Liver (tissue), 9 donors: ENCODE results near the gene ERP27. TPM values are rescaled to one million over a fixed set of nuclear protein-coding genes. Genes with fewer than 3 reads are reported as not detected.

Source experiments
- DNase-seq: peaks from one replicate; pipeline ENCODE4 v3.0.0-alpha.2; 2017; ENCODE audit warnings: low spot score
- H3K27ac ChIP-seq, 2 donors: one replicate each; pipeline ENCODE4 v1.7.0; 2013; ENCODE audit warnings: inconsistent platforms in 2 of 2, low read length in 2 of 2, control low read depth in 1 of 2, low read depth in 1 of 2, mild to moderate bottlenecking in 1 of 2
- H3K27me3 ChIP-seq, 4 donors: one replicate each; pipeline versions ENCODE4 v1.6.1 to v1.7.0; 2013; ENCODE audit warnings: low read length in 3 of 4, inconsistent platforms in 1 of 4, mild to moderate bottlenecking in 1 of 4, moderate library complexity in 1 of 4; ENCODE audit not compliant: control insufficient read depth in 4 of 4, insufficient read depth in 4 of 4
- H3K36me3 ChIP-seq, 4 donors: one replicate each; pipeline versions ENCODE4 v1.6.1 to v1.7.0; 2013; ENCODE audit warnings: low read length in 3 of 4, mild to moderate bottlenecking in 3 of 4, low read depth in 1 of 4, moderate library complexity in 1 of 4; ENCODE audit not compliant: control insufficient read depth in 4 of 4, insufficient read depth in 3 of 4
- H3K4me1 ChIP-seq, 4 donors: one replicate each; pipeline versions ENCODE4 v1.6.1 to v1.7.0; 2013; ENCODE audit warnings: low read length in 3 of 4, mild to moderate bottlenecking in 3 of 4, moderate library complexity in 1 of 4; ENCODE audit not compliant: control insufficient read depth in 4 of 4, insufficient read depth in 4 of 4
- H3K4me3 ChIP-seq, 3 donors: one replicate each; pipeline versions ENCODE4 v1.6.1 to v1.7.0; 2013; ENCODE audit warnings: low read length in 3 of 3, control low read depth in 1 of 3, low read depth in 1 of 3, mild to moderate bottlenecking in 1 of 3
- H3K9ac ChIP-seq, 2 donors: one replicate each; pipeline ENCODE4 v1.7.0; 2013; ENCODE audit warnings: low read length in 2 of 2, mild to moderate bottlenecking in 2 of 2, moderate library complexity in 2 of 2, control low read depth in 1 of 2, low read depth in 1 of 2
- H3K9me3 ChIP-seq, 4 donors: one replicate each; pipeline versions ENCODE4 v1.6.1 to v1.7.0; 2013; ENCODE audit warnings: low read length in 3 of 4; ENCODE audit not compliant: control insufficient read depth in 4 of 4
- ATF3 ChIP-seq: IDR thresholded peaks from 2 replicates; pipeline ENCODE4 v1.6.1; 2016; ENCODE audit warnings: antibody characterized with exemption
- CTCF ChIP-seq: fragments of 150-350 bp; IDR thresholded peaks from 2 replicates; pipeline ENCODE4 v1.5.1; 2017; ENCODE audit warnings: improper control_type of control experiment, low read depth, low read length; ENCODE audit not compliant: missing input control
- EGR1 ChIP-seq, 2 donors: IDR thresholded peaks; 2 replicates each; pipeline ENCODE4 v1.6.1; 2016 to 2018; ENCODE audit warnings: antibody characterized with exemption in 2 of 2, low read depth in 2 of 2
- FOXA1 ChIP-seq: IDR thresholded peaks from 2 replicates; pipeline ENCODE4 v1.6.1; 2016; ENCODE audit warnings: antibody characterized with exemption
- FOXA2 ChIP-seq: IDR thresholded peaks from 2 replicates; pipeline ENCODE4 v1.6.1; 2016; ENCODE audit warnings: antibody characterized with exemption
- GABPA ChIP-seq, 2 donors: IDR thresholded peaks in 1 of 2; conservative IDR thresholded peaks in 1 of 2; 2 replicates each; pipeline ENCODE4 v1.6.1; 2016; ENCODE audit warnings: antibody characterized with exemption in 2 of 2, mild to moderate bottlenecking in 1 of 2, moderate library complexity in 1 of 2
- HNF4A ChIP-seq, 2 donors: conservative IDR thresholded peaks; 2 replicates each; pipeline ENCODE4 v1.6.1; 2016; ENCODE audit warnings: antibody characterized with exemption in 2 of 2, mild to moderate bottlenecking in 2 of 2
- HNF4G ChIP-seq: IDR thresholded peaks from 2 replicates; pipeline ENCODE4 v1.6.1; 2016; ENCODE audit warnings: antibody characterized with exemption
- JUND ChIP-seq, 2 donors: IDR thresholded peaks; 2 replicates each; pipeline ENCODE4 v1.6.1; 2016; ENCODE audit warnings: antibody characterized with exemption in 2 of 2
- MAX ChIP-seq: IDR thresholded peaks from 2 replicates; pipeline ENCODE4 v1.6.1; 2016; ENCODE audit warnings: antibody characterized with exemption
- NR2F2 ChIP-seq: IDR thresholded peaks from 2 replicates; pipeline ENCODE4 v1.6.1; 2016; ENCODE audit warnings: antibody characterized with exemption
- RAD21 ChIP-seq, 2 donors: IDR thresholded peaks; 2 replicates each; pipeline ENCODE4 v1.6.1; 2016; ENCODE audit warnings: antibody characterized with exemption in 2 of 2, mild to moderate bottlenecking in 2 of 2
- REST ChIP-seq: IDR thresholded peaks from 2 replicates; pipeline ENCODE4 v1.6.1; 2016; ENCODE audit warnings: antibody characterized with exemption, mild to moderate bottlenecking
- RXRA ChIP-seq, 2 donors: IDR thresholded peaks; 2 replicates each; pipeline ENCODE4 v1.6.1; 2017 to 2018; ENCODE audit warnings: antibody characterized with exemption in 2 of 2, mild to moderate bottlenecking in 1 of 2
- SP1 ChIP-seq: IDR thresholded peaks from 2 replicates; pipeline ENCODE4 v1.6.1; 2018; ENCODE audit warnings: antibody characterized with exemption, mild to moderate bottlenecking
- TAF1 ChIP-seq: conservative IDR thresholded peaks from 2 replicates; pipeline ENCODE4 v1.6.1; 2016; ENCODE audit warnings: antibody characterized with exemption, mild to moderate bottlenecking
- YY1 ChIP-seq: IDR thresholded peaks from 2 replicates; pipeline ENCODE4 v1.6.1; 2016; ENCODE audit warnings: antibody characterized with exemption, mild to moderate bottlenecking
- ZBTB33 ChIP-seq: IDR thresholded peaks from 2 replicates; pipeline ENCODE4 v1.6.1; 2016; ENCODE audit warnings: antibody characterized with exemption
- WGBS: extraction: QIAGEN DNeasy Blood & Tissue Kit; methylation state at CpG from one replicate; pipeline ENCODE4 v1.1.7; 2013; 5-methylcytosine and 5-hydroxymethylcytosine counted together
- polyA plus RNA-seq, 2 donors: library from polyadenylated mRNA; stranded (reverse) in 1 of 2; unstranded in 1 of 2; fragments of 200-250 nt in 1 of 2; fragments of >200 nt in 1 of 2; fragmentation: Nextera tagmentation in 1 of 2; extraction: Ambion mirVana in 1 of 2; gene quantifications; one replicate each; pipeline versions ENCODE4 v1.2.1 to v1.2.3, GENCODE V29; 2013 to 2015
- total RNA-seq, 2 donors: library from RNA; depleted of rRNA; stranded (reverse); fragments of >200 nt; gene quantifications; one replicate each; pipeline ENCODE4 v1.2.3, GENCODE V29; 2014
- donor health status: healthy.
- donor health status: healthy.
- donor health status: healthy.
- donor health status: healthy.
- donor health status: healthy.

The ERP27 gene
- total and polyA plus RNA-seq, 4 donors = 0.14 to 5.8 (median 0.51) TPM

- H3K27ac ChIP-seq = no peak overlapping the region
- no peak for DNase-seq
- no peaks in the 10 kb centered on the region for H3K27me3 ChIP-seq
- no peak overlapping the region for H3K4me3 ChIP-seq
- 95% methylated on average over 3 of the region's 3 CpGs for WGBS
- no peaks in the 10 kb centered on the region for H3K4me1 ChIP-seq
- no peaks in the 10 kb centered on the region for H3K9me3 ChIP-seq
- no peak overlapping the region for H3K9ac ChIP-seq
- H3K36me3 ChIP-seq = no peaks in the 10 kb centered on the region
- TF ChIP-seq GABPA (IDR thresholded peaks at IDR 0.05 in 1 of 2, conservative IDR thresholded peaks at IDR 0.05 in 1 of 2) = no peak
- TF ChIP-seq TAF1 = no peak
- TF ChIP-seq SP1 = no peak
- no peak for TF ChIP-seq CTCF
- TF ChIP-seq FOXA2 = no peak
Observed at GRCh38 chr12:14924541-14924940, 13.8 kb downstream of the ERP27 start.

- WGBS = 93% methylated on average over 2 of the region's 2 CpGs
Observed at GRCh38 chr12:14923944-14924343, 14.4 kb downstream of the ERP27 start.

More at GRCh38 chr12:14923944-14924343, 14.4 kb downstream of the ERP27 start:
- H3K9ac ChIP-seq = no peak overlapping the region
- no peak for TF ChIP-seq REST
- no peak for TF ChIP-seq HNF4G
- TF ChIP-seq CTCF = no peak
- TF ChIP-seq ATF3 = no peak
- TF ChIP-seq ZBTB33 = no peak
- TF ChIP-seq NR2F2 = no peak
- TF ChIP-seq FOXA1 = no peak
- TF ChIP-seq MAX = no peak
- no peak for TF ChIP-seq EGR1 (IDR thresholded peaks at IDR 0.05; ENCODE audit: low read depth in 2 of 2)
- no peak for TF ChIP-seq GABPA (IDR thresholded peaks at IDR 0.05 in 1 of 2, conservative IDR thresholded peaks at IDR 0.05 in 1 of 2)
- no peak for TF ChIP-seq YY1
- no peak for TF ChIP-seq RAD21 (IDR thresholded peaks at IDR 0.05)
- no peak for TF ChIP-seq JUND (IDR thresholded peaks at IDR 0.05)
- TF ChIP-seq FOXA2 = no peak
- no peak for TF ChIP-seq TAF1
- no peak for TF ChIP-seq RXRA (IDR thresholded peaks at IDR 0.05)
- no peak for TF ChIP-seq HNF4A (conservative IDR thresholded peaks at IDR 0.05)
- H3K27ac ChIP-seq = no peak overlapping the region
- H3K27me3 ChIP-seq = no peaks in the 10 kb centered on the region
- H3K4me1 ChIP-seq = no peaks in the 10 kb centered on the region
- H3K4me3 ChIP-seq = no peak overlapping the region
- no peaks in the 10 kb centered on the region for H3K36me3 ChIP-seq
- H3K9me3 ChIP-seq = no peaks in the 10 kb centered on the region
- no peak for DNase-seq
